HepG2 (cell line): ENCODE data around the gene TCF23. TPM values are rescaled to one million over a fixed set of nuclear protein-coding genes. Genes with fewer than 3 reads are reported as not detected.
A peak's percentile ranks its signal among the peaks of the same experiment; 100 is the strongest.

Experiments
- CREB1 ChIP-seq, 2 experiments: fragments of 450-650 bp in 1 of 2; IDR thresholded peaks; 2 replicates each; pipeline ENCODE4 v1.6.1; 2016 to 2017; ENCODE audit warnings: control low read depth in 1 of 2, mild to moderate bottlenecking in 1 of 2, missing compliant biosample characterization in 1 of 2, missing genetic modification characterization in 1 of 2
- MYC ChIP-seq: sonication (generic); formaldehyde crosslinking; IDR thresholded peaks from 2 replicates; pipeline ENCODE4 v1.9.0; 2021; ENCODE audit warnings: missing genetic modification reagents, borderline replicate concordance
- NFATC3 ChIP-seq: sonication (generic); formaldehyde crosslinking; IDR thresholded peaks from 2 replicates; pipeline ENCODE4 v1.5.1; 2020; ENCODE audit warnings: mild to moderate bottlenecking, missing genetic modification reagents
- NRL ChIP-seq: sonication (generic); formaldehyde crosslinking; IDR thresholded peaks from 2 replicates; pipeline ENCODE4 v1.5.0; 2020; ENCODE audit warnings: missing genetic modification reagents, mild to moderate bottlenecking, moderate library complexity, borderline replicate concordance
- PAWR ChIP-seq: sonication (generic); formaldehyde crosslinking; IDR thresholded peaks from 2 replicates; pipeline ENCODE4 v1.4.0; 2020; ENCODE audit warnings: missing genetic modification reagents, mild to moderate bottlenecking, borderline replicate concordance
- RNF2 ChIP-seq: fragments of 450-650 bp; conservative IDR thresholded peaks from 2 replicates; pipeline ENCODE4 v1.6.1; 2016; ENCODE audit warnings: low read depth
- SSRP1 ChIP-seq: IDR thresholded peaks from 2 replicates; pipeline ENCODE4 v1.6.1; 2016; ENCODE audit warnings: control low read depth
- ZFP36L1 ChIP-seq: sonication (generic); formaldehyde crosslinking; IDR thresholded peaks from 2 replicates; pipeline ENCODE4 v1.8.0; 2022; ENCODE audit warnings: mild to moderate bottlenecking, missing genetic modification reagents, moderate library complexity
- ZFX ChIP-seq: sonication (generic); formaldehyde crosslinking; IDR thresholded peaks from 2 replicates; pipeline ENCODE4 v1.4.0; 2020; ENCODE audit warnings: mild to moderate bottlenecking, low read depth, missing genetic modification reagents, moderate library complexity
- ZNF138 ChIP-seq: sonication (generic); formaldehyde crosslinking; IDR thresholded peaks from 2 replicates; pipeline ENCODE4 v1.5.0; 2020; ENCODE audit warnings: mild to moderate bottlenecking, low read depth, missing genetic modification reagents
- ZNF768 ChIP-seq: sonication (generic); formaldehyde crosslinking; IDR thresholded peaks from 2 replicates; pipeline ENCODE4 v1.4.0; 2020; ENCODE audit warnings: missing genetic modification reagents
- polyA plus RNA-seq, 8 experiments: library from polyadenylated mRNA; depleted of rRNA in 3 of 8; stranded (reverse) in 7 of 8; unstranded in 1 of 8; fragments of >200 nt; fragmentation: Illumina TruSeq in 4 of 8; extraction: Trizol in 4 of 8; gene quantifications; 2 replicates each; pipeline versions ENCODE4 v1.2.1 to v1.2.3, GENCODE V29; 2011 to 2016; ENCODE audit warnings: low read depth in 4 of 8, missing spikeins in 1 of 8, mixed read lengths in 1 of 8; ENCODE audit not compliant: insufficient read depth in 1 of 8
- total RNA-seq, 5 experiments: library from RNA; depleted of rRNA; stranded (reverse); fragments of >200 nt; fragmentation: Illumina TruSeq; extraction: Trizol; gene quantifications; 2 replicates each; pipeline ENCODE4 v1.2.3, GENCODE V29; 2016; ENCODE audit warnings: low read depth in 1 of 5
- TF ChIP-seq, protein P1 (sequence below): sonication (generic); formaldehyde crosslinking; IDR thresholded peaks from 2 replicates; pipeline ENCODE4; 2020; ENCODE audit warnings: missing genetic modification reagents, mild to moderate bottlenecking, borderline replicate concordance
- TF ChIP-seq, protein P2 (sequence below): sonication (generic); IDR thresholded peaks from 2 replicates; pipeline ENCODE4 v1.6.1; 2016; ENCODE audit warnings: low read depth, borderline replicate concordance
- TF ChIP-seq, protein P3 (sequence below): sonication (generic); formaldehyde crosslinking; IDR thresholded peaks from 2 replicates; pipeline ENCODE4 v1.9.0; 2021; ENCODE audit warnings: mild to moderate bottlenecking, missing genetic modification reagents
- TF ChIP-seq, protein P4 (sequence below): sonication (generic); formaldehyde crosslinking; IDR thresholded peaks from 2 replicates; pipeline ENCODE4 v1.4.0; 2020; ENCODE audit warnings: missing genetic modification reagents

Gene TCF23
- total and polyA plus RNA-seq, 2 of the 13 experiments (the other 11 are each of a cell fraction or from before 2014, with no cell fraction given): 0.02 to 1.4 TPM

DNA sequence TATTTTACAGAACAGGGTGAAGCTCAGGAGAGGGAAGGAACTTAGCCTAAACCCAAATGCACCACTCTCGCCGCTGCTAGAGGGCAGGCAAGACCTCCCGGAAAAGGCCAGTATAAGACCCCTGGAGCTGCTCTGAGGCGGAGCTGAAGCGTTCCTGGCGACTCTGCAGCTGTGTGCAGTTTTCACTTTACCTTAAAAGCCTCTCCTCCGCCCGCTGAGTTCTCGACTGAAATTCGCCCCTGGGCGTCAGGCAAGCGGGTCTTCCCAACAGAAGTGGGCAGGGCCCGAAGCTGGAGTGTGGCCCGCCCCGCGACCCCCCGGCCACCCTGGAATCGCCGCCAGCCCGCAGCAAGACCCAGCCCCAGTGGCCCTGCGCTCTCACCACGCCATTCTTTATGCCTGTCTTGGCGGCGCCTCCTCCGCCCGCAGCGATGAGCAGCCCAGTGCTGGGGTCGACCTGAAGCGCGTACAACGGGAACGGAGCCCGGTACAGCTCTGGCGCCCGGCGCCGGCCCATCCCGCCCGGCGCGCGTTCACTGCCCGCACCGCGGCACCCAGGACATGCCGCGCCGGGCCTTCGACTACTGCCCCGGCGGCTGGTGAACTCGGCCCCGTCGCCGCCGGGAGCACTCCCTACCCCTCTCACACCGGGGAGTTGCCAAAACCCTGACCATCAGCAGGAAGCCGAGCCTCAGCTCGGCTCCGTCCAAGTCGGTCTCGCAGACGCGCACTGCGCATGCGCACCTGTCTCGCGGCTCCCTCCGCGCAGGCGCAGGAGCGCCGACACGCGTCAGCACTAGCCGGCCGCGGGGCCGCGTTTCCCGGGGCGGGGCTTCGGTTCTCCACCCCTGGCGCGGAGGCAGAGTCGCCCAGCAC, 14.7 kb upstream of the TCF23 start, which contains the start of gene PREB (continued):
- TF ChIP-seq PAWR (CRISPR knock-in tag): no peak
- TF ChIP-seq, protein P1, sequence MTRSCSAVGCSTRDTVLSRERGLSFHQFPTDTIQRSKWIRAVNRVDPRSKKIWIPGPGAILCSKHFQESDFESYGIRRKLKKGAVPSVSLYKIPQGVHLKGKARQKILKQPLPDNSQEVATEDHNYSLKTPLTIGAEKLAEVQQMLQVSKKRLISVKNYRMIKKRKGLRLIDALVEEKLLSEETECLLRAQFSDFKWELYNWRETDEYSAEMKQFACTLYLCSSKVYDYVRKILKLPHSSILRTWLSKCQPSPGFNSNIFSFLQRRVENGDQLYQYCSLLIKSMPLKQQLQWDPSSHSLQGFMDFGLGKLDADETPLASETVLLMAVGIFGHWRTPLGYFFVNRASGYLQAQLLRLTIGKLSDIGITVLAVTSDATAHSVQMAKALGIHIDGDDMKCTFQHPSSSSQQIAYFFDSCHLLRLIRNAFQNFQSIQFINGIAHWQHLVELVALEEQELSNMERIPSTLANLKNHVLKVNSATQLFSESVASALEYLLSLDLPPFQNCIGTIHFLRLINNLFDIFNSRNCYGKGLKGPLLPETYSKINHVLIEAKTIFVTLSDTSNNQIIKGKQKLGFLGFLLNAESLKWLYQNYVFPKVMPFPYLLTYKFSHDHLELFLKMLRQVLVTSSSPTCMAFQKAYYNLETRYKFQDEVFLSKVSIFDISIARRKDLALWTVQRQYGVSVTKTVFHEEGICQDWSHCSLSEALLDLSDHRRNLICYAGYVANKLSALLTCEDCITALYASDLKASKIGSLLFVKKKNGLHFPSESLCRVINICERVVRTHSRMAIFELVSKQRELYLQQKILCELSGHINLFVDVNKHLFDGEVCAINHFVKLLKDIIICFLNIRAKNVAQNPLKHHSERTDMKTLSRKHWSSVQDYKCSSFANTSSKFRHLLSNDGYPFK (CRISPR knock-in tag): peak; percentile 70; the same call in 1 of the 2 replicates
- no peak for TF ChIP-seq ZFP36L1 (CRISPR knock-in tag)
- TF ChIP-seq CREB1 (IDR thresholded peaks at IDR 0.05): peak; percentile 75
- TF ChIP-seq CREB1 (CRISPR knock-in tag; IDR thresholded peaks at IDR 0.05): no peak
- TF ChIP-seq RNF2: 0 out of 2 replicates have a peak, but pooled peaks have one; percentile 27
- no peak for TF ChIP-seq NRL (CRISPR knock-in tag)
- TF ChIP-seq, protein P2, sequence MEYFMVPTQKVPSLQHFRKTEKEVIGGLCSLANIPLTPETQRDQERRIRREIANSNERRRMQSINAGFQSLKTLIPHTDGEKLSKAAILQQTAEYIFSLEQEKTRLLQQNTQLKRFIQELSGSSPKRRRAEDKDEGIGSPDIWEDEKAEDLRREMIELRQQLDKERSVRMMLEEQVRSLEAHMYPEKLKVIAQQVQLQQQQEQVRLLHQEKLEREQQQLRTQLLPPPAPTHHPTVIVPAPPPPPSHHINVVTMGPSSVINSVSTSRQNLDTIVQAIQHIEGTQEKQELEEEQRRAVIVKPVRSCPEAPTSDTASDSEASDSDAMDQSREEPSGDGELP: no peak
- peak; percentile 47 for TF ChIP-seq ZNF768 (CRISPR knock-in tag)
- TF ChIP-seq SSRP1: no peak
- peak; percentile 91; the same call in 1 of the 2 replicates for TF ChIP-seq MYC (CRISPR knock-in tag)
- TF ChIP-seq NFATC3: no peak
- TF ChIP-seq, protein P3, sequence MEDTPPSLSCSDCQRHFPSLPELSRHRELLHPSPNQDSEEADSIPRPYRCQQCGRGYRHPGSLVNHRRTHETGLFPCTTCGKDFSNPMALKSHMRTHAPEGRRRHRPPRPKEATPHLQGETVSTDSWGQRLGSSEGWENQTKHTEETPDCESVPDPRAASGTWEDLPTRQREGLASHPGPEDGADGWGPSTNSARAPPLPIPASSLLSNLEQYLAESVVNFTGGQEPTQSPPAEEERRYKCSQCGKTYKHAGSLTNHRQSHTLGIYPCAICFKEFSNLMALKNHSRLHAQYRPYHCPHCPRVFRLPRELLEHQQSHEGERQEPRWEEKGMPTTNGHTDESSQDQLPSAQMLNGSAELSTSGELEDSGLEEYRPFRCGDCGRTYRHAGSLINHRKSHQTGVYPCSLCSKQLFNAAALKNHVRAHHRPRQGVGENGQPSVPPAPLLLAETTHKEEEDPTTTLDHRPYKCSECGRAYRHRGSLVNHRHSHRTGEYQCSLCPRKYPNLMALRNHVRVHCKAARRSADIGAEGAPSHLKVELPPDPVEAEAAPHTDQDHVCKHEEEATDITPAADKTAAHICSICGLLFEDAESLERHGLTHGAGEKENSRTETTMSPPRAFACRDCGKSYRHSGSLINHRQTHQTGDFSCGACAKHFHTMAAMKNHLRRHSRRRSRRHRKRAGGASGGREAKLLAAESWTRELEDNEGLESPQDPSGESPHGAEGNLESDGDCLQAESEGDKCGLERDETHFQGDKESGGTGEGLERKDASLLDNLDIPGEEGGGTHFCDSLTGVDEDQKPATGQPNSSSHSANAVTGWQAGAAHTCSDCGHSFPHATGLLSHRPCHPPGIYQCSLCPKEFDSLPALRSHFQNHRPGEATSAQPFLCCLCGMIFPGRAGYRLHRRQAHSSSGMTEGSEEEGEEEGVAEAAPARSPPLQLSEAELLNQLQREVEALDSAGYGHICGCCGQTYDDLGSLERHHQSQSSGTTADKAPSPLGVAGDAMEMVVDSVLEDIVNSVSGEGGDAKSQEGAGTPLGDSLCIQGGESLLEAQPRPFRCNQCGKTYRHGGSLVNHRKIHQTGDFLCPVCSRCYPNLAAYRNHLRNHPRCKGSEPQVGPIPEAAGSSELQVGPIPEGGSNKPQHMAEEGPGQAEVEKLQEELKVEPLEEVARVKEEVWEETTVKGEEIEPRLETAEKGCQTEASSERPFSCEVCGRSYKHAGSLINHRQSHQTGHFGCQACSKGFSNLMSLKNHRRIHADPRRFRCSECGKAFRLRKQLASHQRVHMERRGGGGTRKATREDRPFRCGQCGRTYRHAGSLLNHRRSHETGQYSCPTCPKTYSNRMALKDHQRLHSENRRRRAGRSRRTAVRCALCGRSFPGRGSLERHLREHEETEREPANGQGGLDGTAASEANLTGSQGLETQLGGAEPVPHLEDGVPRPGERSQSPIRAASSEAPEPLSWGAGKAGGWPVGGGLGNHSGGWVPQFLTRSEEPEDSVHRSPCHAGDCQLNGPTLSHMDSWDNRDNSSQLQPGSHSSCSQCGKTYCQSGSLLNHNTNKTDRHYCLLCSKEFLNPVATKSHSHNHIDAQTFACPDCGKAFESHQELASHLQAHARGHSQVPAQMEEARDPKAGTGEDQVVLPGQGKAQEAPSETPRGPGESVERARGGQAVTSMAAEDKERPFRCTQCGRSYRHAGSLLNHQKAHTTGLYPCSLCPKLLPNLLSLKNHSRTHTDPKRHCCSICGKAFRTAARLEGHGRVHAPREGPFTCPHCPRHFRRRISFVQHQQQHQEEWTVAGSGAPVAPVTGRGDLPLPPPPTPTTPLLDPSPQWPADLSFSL: no peak
- TF ChIP-seq, protein P4, sequence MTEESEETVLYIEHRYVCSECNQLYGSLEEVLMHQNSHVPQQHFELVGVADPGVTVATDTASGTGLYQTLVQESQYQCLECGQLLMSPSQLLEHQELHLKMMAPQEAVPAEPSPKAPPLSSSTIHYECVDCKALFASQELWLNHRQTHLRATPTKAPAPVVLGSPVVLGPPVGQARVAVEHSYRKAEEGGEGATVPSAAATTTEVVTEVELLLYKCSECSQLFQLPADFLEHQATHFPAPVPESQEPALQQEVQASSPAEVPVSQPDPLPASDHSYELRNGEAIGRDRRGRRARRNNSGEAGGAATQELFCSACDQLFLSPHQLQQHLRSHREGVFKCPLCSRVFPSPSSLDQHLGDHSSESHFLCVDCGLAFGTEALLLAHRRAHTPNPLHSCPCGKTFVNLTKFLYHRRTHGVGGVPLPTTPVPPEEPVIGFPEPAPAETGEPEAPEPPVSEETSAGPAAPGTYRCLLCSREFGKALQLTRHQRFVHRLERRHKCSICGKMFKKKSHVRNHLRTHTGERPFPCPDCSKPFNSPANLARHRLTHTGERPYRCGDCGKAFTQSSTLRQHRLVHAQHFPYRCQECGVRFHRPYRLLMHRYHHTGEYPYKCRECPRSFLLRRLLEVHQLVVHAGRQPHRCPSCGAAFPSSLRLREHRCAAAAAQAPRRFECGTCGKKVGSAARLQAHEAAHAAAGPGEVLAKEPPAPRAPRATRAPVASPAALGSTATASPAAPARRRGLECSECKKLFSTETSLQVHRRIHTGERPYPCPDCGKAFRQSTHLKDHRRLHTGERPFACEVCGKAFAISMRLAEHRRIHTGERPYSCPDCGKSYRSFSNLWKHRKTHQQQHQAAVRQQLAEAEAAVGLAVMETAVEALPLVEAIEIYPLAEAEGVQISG: peak; percentile 74
- TF ChIP-seq ZFX (CRISPR knock-in tag): peak; percentile 75; the same call in 1 of the 2 replicates
- TF ChIP-seq ZNF138 (CRISPR knock-in tag): peak; percentile 22; the same call in 1 of the 2 replicates
